GM12864 (cell line): ENCODE measurements around the gene HSPB7.
"Not testable (repeated sequence)": the region's sequence is repeated elsewhere in the genome, so short reads cannot be mapped to it uniquely, and the experiment has no call there.

Source experiments
- DNase-seq: peaks from one replicate; pipeline ENCODE4 v3.0.0-alpha.2; 2011; ENCODE audit warnings: low read depth
- H3K4me3 ChIP-seq: 2 replicates; pipeline ENCODE4 v1.5.1; 2011; ENCODE audit warnings: mild to moderate bottlenecking, low read depth, low read length, control low read depth
- CTCF ChIP-seq: IDR thresholded peaks from 2 replicates; pipeline ENCODE4 v1.5.1; 2011; ENCODE audit warnings: low read depth, mild to moderate bottlenecking, moderate library complexity, low read length, control low read depth, inconsistent platforms; ENCODE audit errors: missing control alignments

The HSPB7 gene

GRCh38 chr1:16038620-16038912 is 20.7 kb upstream of the HSPB7 start:
- no peak for DNase-seq
- H3K4me3 ChIP-seq = no peak overlapping the region
- TF ChIP-seq CTCF = no peak

- not testable (repeated sequence) for H3K4me3 ChIP-seq, DNase-seq
Observed at GRCh38 chr1:16036461-16036860, 18.6 kb upstream of the HSPB7 start.

- not testable (repeated sequence) for DNase-seq, H3K4me3 ChIP-seq
Observed at GRCh38 chr1:16033103-16033632, 15.3 kb upstream of the HSPB7 start.

- peak; percentile 90 for TF ChIP-seq CTCF
- no peak for DNase-seq
- H3K4me3 ChIP-seq = no peak overlapping the region
Observed at GRCh38 chr1:16032388-16033102, 14.7 kb upstream of the HSPB7 start.

- no peak overlapping the region for H3K4me3 ChIP-seq
- DNase-seq = no peak
- no peak for TF ChIP-seq CTCF
Observed at GRCh38 chr1:16031551-16031950, 13.7 kb upstream of the HSPB7 start.

GRCh38 chr1:16029288-16029687 is 11.4 kb upstream of the HSPB7 start:
- no peak for DNase-seq
- H3K4me3 ChIP-seq = no peak overlapping the region

GRCh38 chr1:16029003-16029268 is 11.1 kb upstream of the HSPB7 start:
- not testable (repeated sequence) for DNase-seq, H3K4me3 ChIP-seq

More at GRCh38 chr1:16029288-16029687, 11.4 kb upstream of the HSPB7 start:
- TF ChIP-seq CTCF = no peak

- TF ChIP-seq CTCF = no peak
- DNase-seq = no peak
Observed at GRCh38 chr1:16028237-16029002, 10.6 kb upstream of the HSPB7 start.

More at GRCh38 chr1:16028237-16029002, 10.6 kb upstream of the HSPB7 start:
- no peak overlapping the region for H3K4me3 ChIP-seq
